ENCODE results near the gene KIF11. TPM values are rescaled to one million over a fixed set of nuclear protein-coding genes. Genes with fewer than 3 reads are reported as not detected.

The KIF11 gene
- total and polyA plus RNA-seq, 9 of the 15 experiments (the other 6 are each of a cell fraction or from before 2014, with no cell fraction given): 11.3 to 54.4 (median 29.2) TPM

DNA sequence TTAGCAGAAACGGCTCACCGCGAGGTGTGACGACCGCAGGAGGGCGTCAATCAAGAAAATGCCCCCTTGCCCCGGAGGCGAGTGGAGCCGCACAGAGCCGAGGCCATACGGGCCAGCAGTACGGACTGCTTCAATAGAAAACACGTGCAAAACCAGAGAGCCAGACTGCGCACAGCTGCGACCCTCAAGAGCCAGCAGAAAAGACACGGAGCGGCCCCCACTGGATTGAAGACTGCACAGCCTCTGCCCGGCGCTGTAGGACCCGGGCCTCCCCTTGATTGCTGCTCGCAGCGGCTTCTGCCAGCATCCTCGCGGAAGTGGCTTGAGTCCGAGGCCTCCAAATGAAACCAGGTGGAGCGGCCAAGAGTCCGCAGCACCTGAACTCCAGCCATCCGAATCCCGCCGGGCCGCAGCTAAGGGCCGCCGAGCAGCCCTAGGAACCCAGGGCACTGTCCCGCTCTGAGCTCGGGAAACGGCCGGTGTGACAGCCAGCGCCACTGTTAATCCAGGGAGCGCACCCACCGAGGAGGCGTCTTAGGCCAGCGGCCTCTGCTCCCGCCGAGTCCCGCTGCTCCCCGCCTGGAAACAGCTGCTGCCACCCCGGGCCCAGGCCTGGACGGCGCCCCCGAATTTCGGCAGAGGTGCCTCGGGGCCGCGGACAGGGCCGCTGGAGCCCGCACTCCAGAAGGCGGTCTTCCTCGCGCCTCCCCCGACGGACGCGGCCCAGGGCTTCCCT is 96.2 kb downstream of the KIF11 start (continued):
- TF ChIP-seq NFIC (IDR thresholded peaks at IDR 0.05) (no peak), HNRNPL (IDR thresholded peaks at IDR 0.05; ENCODE audit: low read depth, low read length) (0 out of 2 replicates have a peak, but pooled peaks have one; percentile 69), PHF8 (IDR thresholded peaks at IDR 0.05; ENCODE audit: borderline replicate concordance, low read length) (peak; percentile 32; the same call in 1 of the 2 replicates), BHLHE40 (IDR thresholded peaks at IDR 0.05; ENCODE audit: low read length) (peak; percentile 4; the same call in 1 of the 2 replicates), TCF3 (CRISPR knock-in tag; IDR thresholded peaks at IDR 0.05) (no peak), ETS2 (tag; IDR thresholded peaks at IDR 0.05; ENCODE audit: borderline replicate concordance, poor library complexity, severe bottlenecking) (no peak), SMARCA5 (IDR thresholded peaks at IDR 0.05) (no peak), SAP30 (IDR thresholded peaks at IDR 0.05; ENCODE audit: borderline replicate concordance, insufficient read depth, low read depth, low read length, poor library complexity, severe bottlenecking) (peak; percentile 41), MCM7 (IDR thresholded peaks at IDR 0.05) (no peak), CHCHD3 (CRISPR knock-in tag; IDR thresholded peaks at IDR 0.05) (no peak), CHD1 (IDR thresholded peaks at IDR 0.05; ENCODE audit: low read length) (peak; percentile 55), ZNF324 (CRISPR knock-in tag; IDR thresholded peaks at IDR 0.05) (no peak), ATF1 (CRISPR knock-in tag; IDR thresholded peaks at IDR 0.05) (no peak), ATF1 (tag; IDR thresholded peaks at IDR 0.05) (0 out of 2 replicates have a peak, but pooled peaks have one; percentile 11), ELF4 (CRISPR knock-in tag; IDR thresholded peaks at IDR 0.05) (no peak), FOXK1 (CRISPR knock-in tag; IDR thresholded peaks at IDR 0.05; ENCODE audit: borderline replicate concordance) (peak; percentile 45; the same call in 1 of the 2 replicates), RNF2 (IDR thresholded peaks at IDR 0.05) (no peak)
- TF ChIP-seq, protein P1, sequence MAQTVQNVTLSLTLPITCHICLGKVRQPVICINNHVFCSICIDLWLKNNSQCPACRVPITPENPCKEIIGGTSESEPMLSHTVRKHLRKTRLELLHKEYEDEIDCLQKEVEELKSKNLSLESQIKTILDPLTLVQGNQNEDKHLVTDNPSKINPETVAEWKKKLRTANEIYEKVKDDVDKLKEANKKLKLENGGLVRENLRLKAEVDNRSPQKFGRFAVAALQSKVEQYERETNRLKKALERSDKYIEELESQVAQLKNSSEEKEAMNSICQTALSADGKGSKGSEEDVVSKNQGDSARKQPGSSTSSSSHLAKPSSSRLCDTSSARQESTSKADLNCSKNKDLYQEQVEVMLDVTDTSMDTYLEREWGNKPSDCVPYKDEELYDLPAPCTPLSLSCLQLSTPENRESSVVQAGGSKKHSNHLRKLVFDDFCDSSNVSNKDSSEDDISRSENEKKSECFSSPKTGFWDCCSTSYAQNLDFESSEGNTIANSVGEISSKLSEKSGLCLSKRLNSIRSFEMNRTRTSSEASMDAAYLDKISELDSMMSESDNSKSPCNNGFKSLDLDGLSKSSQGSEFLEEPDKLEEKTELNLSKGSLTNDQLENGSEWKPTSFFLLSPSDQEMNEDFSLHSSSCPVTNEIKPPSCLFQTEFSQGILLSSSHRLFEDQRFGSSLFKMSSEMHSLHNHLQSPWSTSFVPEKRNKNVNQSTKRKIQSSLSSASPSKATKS (CRISPR knock-in tag; IDR thresholded peaks at IDR 0.05): no peak
- TF ChIP-seq, protein P2, sequence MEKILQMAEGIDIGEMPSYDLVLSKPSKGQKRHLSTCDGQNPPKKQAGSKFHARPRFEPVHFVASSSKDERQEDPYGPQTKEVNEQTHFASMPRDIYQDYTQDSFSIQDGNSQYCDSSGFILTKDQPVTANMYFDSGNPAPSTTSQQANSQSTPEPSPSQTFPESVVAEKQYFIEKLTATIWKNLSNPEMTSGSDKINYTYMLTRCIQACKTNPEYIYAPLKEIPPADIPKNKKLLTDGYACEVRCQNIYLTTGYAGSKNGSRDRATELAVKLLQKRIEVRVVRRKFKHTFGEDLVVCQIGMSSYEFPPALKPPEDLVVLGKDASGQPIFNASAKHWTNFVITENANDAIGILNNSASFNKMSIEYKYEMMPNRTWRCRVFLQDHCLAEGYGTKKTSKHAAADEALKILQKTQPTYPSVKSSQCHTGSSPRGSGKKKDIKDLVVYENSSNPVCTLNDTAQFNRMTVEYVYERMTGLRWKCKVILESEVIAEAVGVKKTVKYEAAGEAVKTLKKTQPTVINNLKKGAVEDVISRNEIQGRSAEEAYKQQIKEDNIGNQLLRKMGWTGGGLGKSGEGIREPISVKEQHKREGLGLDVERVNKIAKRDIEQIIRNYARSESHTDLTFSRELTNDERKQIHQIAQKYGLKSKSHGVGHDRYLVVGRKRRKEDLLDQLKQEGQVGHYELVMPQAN (IDR thresholded peaks at IDR 0.05; ENCODE audit: borderline replicate concordance): no peak
- TF ChIP-seq, protein P3, sequence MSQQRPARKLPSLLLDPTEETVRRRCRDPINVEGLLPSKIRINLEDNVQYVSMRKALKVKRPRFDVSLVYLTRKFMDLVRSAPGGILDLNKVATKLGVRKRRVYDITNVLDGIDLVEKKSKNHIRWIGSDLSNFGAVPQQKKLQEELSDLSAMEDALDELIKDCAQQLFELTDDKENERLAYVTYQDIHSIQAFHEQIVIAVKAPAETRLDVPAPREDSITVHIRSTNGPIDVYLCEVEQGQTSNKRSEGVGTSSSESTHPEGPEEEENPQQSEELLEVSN (IDR thresholded peaks at IDR 0.05; ENCODE audit: borderline replicate concordance in 1 of 2, extremely low read depth in 1 of 2, insufficient read depth in 1 of 2, insufficient read length in 1 of 2, low read depth in 1 of 2, low read length in 1 of 2, poor library complexity in 1 of 2, severe bottlenecking in 1 of 2): peak; percentile 46 to 52

Measured in K562 (cell line).